Large intestine (tissue), 3 donors: ENCODE measurements around the gene TSTD2. TPM values are rescaled to one million over a fixed set of nuclear protein-coding genes. Genes with fewer than 3 reads are reported as not detected.
"Not testable (repeated sequence)": the region's sequence is repeated elsewhere in the genome, so short reads cannot be mapped to it uniquely, and the experiment has no call there.

Source experiments
- DNase-seq, 2 donors: peaks; one replicate each; pipeline versions ENCODE4 v3.0.0 to v3.0.0-alpha.2; 2013
- H3K27ac ChIP-seq: one replicate; pipeline ENCODE4 v1.5.1; 2013; ENCODE audit warnings: low read length
- H3K27me3 ChIP-seq: 2 replicates; pipeline ENCODE4 v1.6.1; 2013; ENCODE audit warnings: low read length; ENCODE audit not compliant: control insufficient read depth, insufficient read depth
- H3K36me3 ChIP-seq: 2 replicates; pipeline ENCODE4 v1.6.1; 2013; ENCODE audit warnings: low read length; ENCODE audit not compliant: control insufficient read depth, insufficient read depth
- H3K4me1 ChIP-seq: one replicate; pipeline ENCODE4 v1.6.1; 2013; ENCODE audit warnings: low read length; ENCODE audit not compliant: control insufficient read depth, insufficient read depth
- H3K4me3 ChIP-seq: one replicate; pipeline ENCODE4 v1.5.1; 2013; ENCODE audit warnings: low read length
- H3K9me3 ChIP-seq: one replicate; pipeline ENCODE4 v1.6.1; 2013; ENCODE audit warnings: mild to moderate bottlenecking, low read depth, low read length, moderate library complexity; ENCODE audit not compliant: control insufficient read depth
- WGBS: methylation state at CpG from one replicate; pipeline ENCODE4 v1.1.5; 2013; ENCODE audit warnings: low lambda C conversion rate; ENCODE audit not compliant: insufficient coverage; 5-methylcytosine and 5-hydroxymethylcytosine counted together
- polyA plus RNA-seq: library from polyadenylated mRNA; unstranded; fragments of 120-200 nt; gene quantifications from one replicate; pipeline ENCODE4 v1.2.1, GENCODE V29; 2013

Gene TSTD2
- polyA plus RNA-seq, 1 donor, result 21.2 TPM

GRCh38 chr9:97574921-97575672, 58.1 kb downstream of the TSTD2 start:
- not testable (repeated sequence) for DNase-seq, H3K36me3 ChIP-seq, H3K27ac ChIP-seq, H3K9me3 ChIP-seq, H3K4me3 ChIP-seq, H3K27me3 ChIP-seq, H3K4me1 ChIP-seq
- no CpG with 5 or more reads among the region's 21 CpGs for WGBS

GRCh38 chr9:97574101-97574571, 59.0 kb downstream of the TSTD2 start:
- H3K27ac ChIP-seq, DNase-seq, H3K36me3 ChIP-seq, H3K9me3 ChIP-seq, H3K4me1 ChIP-seq, H3K27me3 ChIP-seq, H3K4me3 ChIP-seq: not testable (repeated sequence)
- WGBS, result no CpG with 5 or more reads among the region's 47 CpGs

- no peak for DNase-seq
- Histone ChIP-seq H3K27me3 (no peaks in the 10 kb centered on the region), H3K27ac (no peak overlapping the region), H3K4me1 (no peaks in the 10 kb centered on the region), H3K9me3 (no peaks in the 10 kb centered on the region), H3K4me3 (no peak overlapping the region), H3K36me3 (no peaks in the 10 kb centered on the region)
- WGBS, result no CpG with 5 or more reads among the region's 5 CpGs
Observed at GRCh38 chr9:97573482-97574073, 59.6 kb downstream of the TSTD2 start.

GRCh38 chr9:97572892-97573365, 60.2 kb downstream of the TSTD2 start:
- Histone ChIP-seq H3K36me3 (no peaks in the 10 kb centered on the region), H3K4me3 (no peak overlapping the region), H3K4me1 (no peaks in the 10 kb centered on the region), H3K27me3 (no peaks in the 10 kb centered on the region), H3K9me3 (no peaks in the 10 kb centered on the region), H3K27ac (no peak overlapping the region)
- no CpG with 5 or more reads among the region's 6 CpGs for WGBS
- no peak for DNase-seq

GRCh38 chr9:97572196-97572891, 60.8 kb downstream of the TSTD2 start:
- no peak overlapping the region for H3K4me3 ChIP-seq
- H3K27ac ChIP-seq, result no peak overlapping the region
- no CpG with 5 or more reads among the region's 9 CpGs for WGBS
- DNase-seq, result no peak
- H3K9me3 ChIP-seq, result no peaks in the 10 kb centered on the region
- no peaks in the 10 kb centered on the region for H3K36me3 ChIP-seq
- H3K27me3 ChIP-seq, result no peaks in the 10 kb centered on the region
- no peaks in the 10 kb centered on the region for H3K4me1 ChIP-seq

GRCh38 chr9:97571664-97572063, 61.5 kb downstream of the TSTD2 start:
- Histone ChIP-seq H3K36me3 (no peaks in the 10 kb centered on the region), H3K4me3 (no peak overlapping the region), H3K4me1 (no peaks in the 10 kb centered on the region), H3K9me3 (no peaks in the 10 kb centered on the region), H3K27me3 (no peaks in the 10 kb centered on the region), H3K27ac (no peak overlapping the region)
- no CpG with 5 or more reads among the region's 1 CpG for WGBS
- DNase-seq, result no peak

- Histone ChIP-seq H3K4me1 (no peaks in the 10 kb centered on the region), H3K9me3 (no peaks in the 10 kb centered on the region), H3K4me3 (no peak overlapping the region), H3K27ac (no peak overlapping the region), H3K36me3 (no peaks in the 10 kb centered on the region), H3K27me3 (no peaks in the 10 kb centered on the region)
- WGBS, result no CpG with 5 or more reads among the region's 6 CpGs
- DNase-seq, result no peak
Observed at GRCh38 chr9:97570899-97571298, 62.3 kb downstream of the TSTD2 start.

- Histone ChIP-seq H3K9me3 (no peaks in the 10 kb centered on the region), H3K4me1 (peaks cover 2% of the 10 kb centered on the region), H3K27ac (no peak overlapping the region), H3K36me3 (no peaks in the 10 kb centered on the region), H3K4me3 (no peak overlapping the region), H3K27me3 (no peaks in the 10 kb centered on the region)
- DNase-seq, result no peak
- WGBS, result 88% methylated on average over 1 of the region's 11 CpGs
Observed at GRCh38 chr9:97568461-97569275, 64.5 kb downstream of the TSTD2 start.

GRCh38 chr9:97567894-97568202, 65.3 kb downstream of the TSTD2 start:
- peaks cover 2% of the 10 kb centered on the region for H3K4me1 ChIP-seq
- DNase-seq, result no peak
- no peaks in the 10 kb centered on the region for H3K36me3 ChIP-seq
- H3K9me3 ChIP-seq, result no peaks in the 10 kb centered on the region
- H3K27ac ChIP-seq, result no peak overlapping the region
- 60% methylated on average over 1 of the region's 4 CpGs for WGBS
- H3K27me3 ChIP-seq, result no peaks in the 10 kb centered on the region
- no peak overlapping the region for H3K4me3 ChIP-seq
